GM19035 (cell line): ENCODE measurements around the gene CLVS2.

Source experiments
- ATAC-seq: cut with Tn5 transposase; IDR thresholded peaks from one replicate; pipeline ENCODE4 v1.9.1; 2021; ENCODE audit not compliant: unreplicated experiment

CLVS2 gene

DNA sequence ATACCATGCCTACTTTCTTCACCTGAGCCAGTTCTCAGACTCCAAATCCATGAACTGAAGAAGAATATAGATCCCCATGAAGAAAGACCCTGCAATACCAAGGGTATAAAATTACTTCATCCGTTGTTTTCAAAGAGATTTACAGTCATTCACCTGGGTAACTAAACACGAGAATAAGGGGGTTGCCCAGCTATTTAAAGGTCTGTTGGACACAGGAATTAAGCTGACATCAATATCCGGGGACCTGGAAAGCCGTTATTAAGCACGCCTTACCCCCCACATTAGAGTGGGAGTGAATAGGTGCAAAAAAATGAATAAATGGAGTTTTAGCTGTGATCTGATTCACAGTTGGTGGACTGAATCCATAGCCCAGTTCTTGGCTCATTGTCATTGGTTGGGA is 28.9 kb downstream of the CLVS2 start:
- no peak for ATAC-seq

- ATAC-seq = no peak
Measured at GRCh38 chr6:123027408-123027807, 31.4 kb downstream of the CLVS2 start.

- ATAC-seq = no peak
Measured at GRCh38 chr6:123028263-123028662, 32.2 kb downstream of the CLVS2 start.

DNA sequence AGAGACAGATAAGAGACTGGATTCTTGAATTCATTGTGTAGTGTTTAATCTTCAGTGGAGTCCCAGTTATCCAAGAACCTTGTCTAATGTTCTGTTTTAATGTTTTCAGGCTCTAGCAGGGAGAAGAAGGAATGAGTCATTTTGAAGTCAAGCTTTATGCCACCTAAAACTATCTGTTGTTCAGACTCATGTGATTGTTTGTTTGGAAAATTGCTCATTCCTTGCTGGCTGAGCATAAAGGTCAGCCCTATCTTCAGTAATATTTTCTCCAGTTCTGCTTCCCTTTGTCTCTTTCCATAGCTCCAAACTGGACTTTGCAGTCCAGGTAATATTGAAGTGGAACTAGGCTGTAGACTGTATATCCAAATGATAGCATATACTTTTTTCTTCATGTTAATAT is 34.2 kb downstream of the CLVS2 start:
- no peak for ATAC-seq

DNA sequence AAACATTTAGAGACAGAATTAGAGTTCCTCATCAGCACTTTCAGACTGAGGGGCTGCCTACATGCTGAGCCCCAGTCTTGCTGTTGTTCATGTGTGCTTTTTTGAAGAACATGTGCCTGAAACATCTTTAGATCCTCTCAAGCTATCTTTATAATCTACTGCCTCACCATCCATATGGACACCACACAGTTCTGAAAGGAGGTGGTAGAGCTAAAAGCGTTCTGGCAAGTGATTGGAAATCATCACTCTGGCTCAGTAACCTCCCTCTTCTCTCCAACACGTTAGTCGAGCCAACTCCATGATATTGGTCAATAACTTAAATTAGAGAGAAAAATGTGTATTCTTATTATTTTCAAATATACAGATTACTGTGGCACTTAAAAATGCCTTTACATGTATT is 40.6 kb downstream of the CLVS2 start:
- no peak for ATAC-seq

GRCh38 chr6:123039431-123039830 is 43.4 kb downstream of the CLVS2 start:
- no peak for ATAC-seq

- no peak for ATAC-seq
Measured at GRCh38 chr6:123042401-123042800, 46.4 kb downstream of the CLVS2 start.

DNA sequence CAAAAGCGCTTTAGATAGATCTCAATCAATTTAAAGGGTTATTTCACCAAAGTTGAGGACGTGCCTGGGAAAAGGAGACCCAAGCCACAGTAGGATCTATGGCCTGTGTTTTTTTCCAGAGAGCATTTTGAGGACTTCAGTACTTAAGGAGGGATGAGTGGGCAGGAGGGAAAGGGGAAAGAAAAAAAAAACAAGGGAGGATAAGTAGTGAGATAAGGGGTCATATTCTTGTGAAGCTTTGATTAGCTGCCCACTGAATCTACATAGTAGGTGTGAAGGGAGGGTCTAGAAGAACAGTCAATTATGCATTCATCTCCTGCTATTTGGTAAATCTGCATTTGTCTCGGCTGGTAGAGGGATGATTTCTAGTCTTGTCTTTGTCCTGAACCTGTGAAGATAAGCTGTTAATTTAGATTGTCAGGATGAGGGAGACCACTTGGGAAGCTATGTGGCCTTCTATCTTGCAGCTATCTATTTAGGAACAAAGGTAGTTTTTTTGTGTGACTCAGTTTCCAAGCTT is 48.4 kb downstream of the CLVS2 start:
- ATAC-seq = no peak

- no peak for ATAC-seq
Measured at GRCh38 chr6:123053602-123054225, 57.7 kb downstream of the CLVS2 start.

GRCh38 chr6:123055256-123055655 is 59.2 kb downstream of the CLVS2 start:
- no peak for ATAC-seq

GRCh38 chr6:123062670-123063069 is 66.6 kb downstream of the CLVS2 start:
- ATAC-seq = no peak

- ATAC-seq = no peak
Measured at GRCh38 chr6:123064038-123064437, 68.0 kb downstream of the CLVS2 start.

DNA sequence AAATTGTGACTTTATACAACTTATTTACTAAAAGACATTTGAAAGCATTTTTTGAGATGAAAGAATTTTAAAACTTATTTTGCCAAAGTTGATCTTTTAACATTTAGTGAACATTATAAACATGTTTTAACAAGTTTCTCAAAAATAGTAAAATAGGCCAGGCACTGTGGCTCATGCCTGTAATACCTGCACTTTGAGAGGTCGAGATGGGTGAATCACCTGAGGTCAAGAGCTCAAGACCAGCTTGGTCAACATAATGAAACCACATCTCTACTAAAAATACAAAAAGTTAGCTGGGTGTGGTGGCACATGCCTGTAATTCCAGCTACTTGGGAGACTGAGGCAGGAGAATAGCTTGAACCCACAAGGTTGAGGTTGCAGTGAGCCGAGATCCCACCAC is 78.6 kb downstream of the CLVS2 start:
- ATAC-seq = no peak

- no peak for ATAC-seq
Measured at GRCh38 chr6:123085403-123085802, 89.4 kb downstream of the CLVS2 start.

GRCh38 chr6:123089226-123089625 is 93.2 kb downstream of the CLVS2 start:
- no peak for ATAC-seq

DNA sequence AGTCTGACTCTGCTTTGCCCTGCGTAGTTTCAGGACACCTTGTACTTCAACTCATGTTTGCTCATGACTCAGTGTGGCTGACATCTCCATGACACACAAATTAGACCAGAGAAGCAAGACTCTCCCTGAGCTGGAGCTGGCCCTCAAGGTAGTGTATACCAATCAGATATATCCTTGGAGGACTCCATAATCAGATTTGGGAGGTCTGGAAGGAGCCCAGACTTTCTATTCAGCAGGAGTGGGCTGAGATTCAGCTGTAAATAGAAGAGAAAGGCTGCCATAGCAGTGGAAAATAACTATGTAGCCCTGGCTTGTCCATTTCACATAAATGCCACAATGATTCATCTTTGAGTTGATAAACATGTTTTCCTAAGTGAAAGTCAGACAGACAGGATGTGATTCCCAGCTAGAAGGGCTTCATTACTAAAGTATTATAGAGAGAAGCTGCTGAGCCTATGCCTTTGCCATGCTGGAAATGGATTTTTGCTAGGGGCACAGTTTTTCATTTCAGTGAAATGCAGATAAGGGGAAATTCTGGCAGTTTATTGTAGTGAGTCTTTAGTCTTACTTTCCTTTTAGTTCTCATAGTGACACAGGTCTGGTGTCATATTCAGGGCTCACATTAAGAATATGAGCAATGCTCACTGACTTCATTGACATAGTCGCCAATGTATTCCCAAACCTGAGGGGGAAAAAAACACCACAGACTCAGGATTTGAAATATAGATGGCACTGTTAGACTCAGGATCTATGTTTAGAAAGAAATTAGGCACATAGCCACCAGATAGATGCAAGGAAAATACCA is 95.3 kb downstream of the CLVS2 start:
- ATAC-seq = no peak

DNA sequence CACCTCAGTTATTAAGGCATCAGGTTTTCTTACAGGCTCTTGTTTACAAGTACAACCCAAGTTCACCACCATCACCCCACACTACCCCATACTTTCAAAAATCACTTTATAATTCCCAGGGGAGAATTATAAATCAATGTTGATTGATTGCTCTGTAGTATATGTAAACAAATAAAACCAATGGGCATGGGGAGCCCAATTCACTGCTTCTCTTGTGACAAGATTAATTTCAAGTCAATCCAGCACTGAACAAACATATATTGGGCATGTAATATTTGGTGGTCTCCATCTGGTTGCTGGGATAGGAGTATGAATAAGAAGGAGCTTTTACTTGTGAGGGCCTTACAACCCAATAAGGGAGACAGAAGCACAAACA is 95.8 kb downstream of the CLVS2 start:
- no peak for ATAC-seq

GRCh38 chr6:123094795-123095194 is 98.8 kb downstream of the CLVS2 start:
- no peak for ATAC-seq

- no peak for ATAC-seq
Measured at GRCh38 chr6:123105561-123105960, 109.5 kb downstream of the CLVS2 start.

DNA sequence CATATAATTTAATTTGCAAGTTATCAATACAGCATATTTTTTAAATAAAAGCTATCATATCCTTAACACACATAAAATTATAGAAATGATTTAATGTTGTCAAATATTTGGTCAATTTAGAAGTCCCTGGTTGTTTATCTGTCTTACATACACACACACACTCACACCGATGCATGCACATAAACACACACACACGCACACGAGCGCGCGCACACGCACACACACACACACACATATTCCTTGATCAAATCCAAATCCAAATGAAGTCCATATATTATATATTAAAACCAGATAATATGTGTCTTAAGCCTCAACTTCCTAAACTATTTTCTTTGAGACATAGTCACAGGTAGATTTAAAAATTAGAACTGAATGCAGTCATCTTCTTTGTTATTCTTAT is 120.3 kb downstream of the CLVS2 start:
- ATAC-seq = no peak

GRCh38 chr6:123117145-123117908 is 121.3 kb downstream of the CLVS2 start:
- no peak for ATAC-seq

DNA sequence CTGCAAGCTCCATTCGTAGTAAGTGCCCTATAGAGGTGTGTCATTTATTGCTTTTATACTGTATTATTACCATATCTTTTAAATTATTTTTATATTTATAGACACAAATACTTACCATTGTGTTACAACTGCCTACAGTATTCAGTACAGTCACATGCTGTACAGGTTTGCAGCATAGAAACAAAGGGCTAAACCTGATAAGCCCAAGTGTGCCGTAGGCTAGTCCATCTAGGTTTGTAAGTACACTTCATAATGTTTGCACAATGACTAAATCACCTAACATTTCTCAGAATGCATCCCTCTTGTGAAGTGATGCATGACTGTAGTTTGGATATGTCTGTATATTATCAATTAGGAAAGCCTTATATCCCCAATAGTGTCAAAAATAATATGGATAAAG is 122.8 kb downstream of the CLVS2 start:
- ATAC-seq = no peak
